HG03520 (cell line): ENCODE data around the gene ADAM15.
A peak's percentile ranks its signal among the peaks of the same experiment; 100 is the strongest.

Source experiments
- ATAC-seq: cut with Tn5 transposase; IDR thresholded peaks from one replicate; pipeline ENCODE4 v1.9.1; 2021; ENCODE audit warnings: mild to moderate bottlenecking, moderate library complexity; ENCODE audit not compliant: unreplicated experiment

Gene ADAM15

GRCh38 chr1:155049651-155050559 is 1.2 kb upstream of the ADAM15 start:
- ATAC-seq: no peak

GRCh38 chr1:155051342-155051776 is 243 bp downstream of the ADAM15 start:
- ATAC-seq: no peak

DNA sequence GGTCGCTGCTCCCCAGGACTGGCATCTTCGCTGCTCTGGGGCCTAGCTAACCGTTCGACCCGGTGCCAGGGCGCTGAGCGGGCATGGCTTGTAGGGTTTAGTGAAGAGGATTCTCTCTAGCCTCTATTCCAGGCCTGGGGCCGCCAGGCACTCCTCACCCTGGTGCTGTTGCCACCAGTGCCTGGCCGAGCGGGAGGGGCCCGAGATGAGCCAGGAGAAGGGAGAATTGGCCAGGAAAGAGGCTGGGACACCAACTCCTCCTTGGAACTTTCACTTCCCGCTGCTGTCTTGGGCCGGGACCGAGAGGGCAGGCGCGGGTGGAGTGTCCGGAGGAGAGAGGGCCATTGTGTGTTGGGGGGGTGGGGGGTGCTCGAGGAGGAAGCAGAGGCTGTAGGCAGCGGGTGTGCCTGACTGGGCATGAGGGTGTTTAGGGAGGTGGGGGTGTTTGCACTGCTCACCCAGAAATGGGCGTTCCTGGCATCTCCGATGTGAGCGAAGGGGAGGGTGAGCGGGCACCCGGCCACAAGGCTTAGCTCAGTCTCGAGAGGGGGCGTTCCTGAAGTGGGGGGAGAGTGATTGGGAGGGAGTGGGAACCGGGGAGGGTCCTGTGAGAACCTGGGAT is 772 bp downstream of the ADAM15 start:
- no peak for ATAC-seq

- no peak for ATAC-seq
Observed at GRCh38 chr1:155052439-155053395, 1.6 kb downstream of the ADAM15 start.

DNA sequence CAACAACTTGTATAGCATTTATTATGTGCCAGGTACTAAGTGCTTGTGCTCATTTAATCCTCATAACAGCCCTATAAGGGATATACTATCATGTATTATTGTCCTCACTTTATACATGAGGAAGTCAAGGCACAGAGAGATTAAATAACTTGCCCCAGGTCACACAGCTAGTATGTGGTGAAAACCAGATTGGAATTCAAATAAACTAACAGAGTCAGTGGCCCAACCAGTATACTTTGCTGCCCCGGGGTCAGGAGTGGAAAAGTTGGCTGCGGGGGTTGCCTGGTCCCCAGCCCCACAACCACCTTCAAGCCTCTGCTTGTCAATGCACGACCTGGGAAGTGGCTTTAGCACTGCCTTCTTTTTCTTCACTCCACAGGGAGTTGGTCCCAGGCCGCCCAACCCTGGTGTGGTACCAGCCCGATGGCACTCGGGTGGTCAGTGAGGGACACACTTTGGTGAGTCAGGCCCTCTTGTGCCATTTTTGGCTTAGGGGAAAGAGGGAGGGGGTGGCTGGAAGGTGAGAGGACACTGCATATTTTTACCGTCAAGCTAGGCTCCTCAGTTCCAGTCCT is 2.5 kb downstream of the ADAM15 start:
- no peak for ATAC-seq

- no peak for ATAC-seq
Observed at GRCh38 chr1:155057104-155057503, 6.0 kb downstream of the ADAM15 start.

DNA sequence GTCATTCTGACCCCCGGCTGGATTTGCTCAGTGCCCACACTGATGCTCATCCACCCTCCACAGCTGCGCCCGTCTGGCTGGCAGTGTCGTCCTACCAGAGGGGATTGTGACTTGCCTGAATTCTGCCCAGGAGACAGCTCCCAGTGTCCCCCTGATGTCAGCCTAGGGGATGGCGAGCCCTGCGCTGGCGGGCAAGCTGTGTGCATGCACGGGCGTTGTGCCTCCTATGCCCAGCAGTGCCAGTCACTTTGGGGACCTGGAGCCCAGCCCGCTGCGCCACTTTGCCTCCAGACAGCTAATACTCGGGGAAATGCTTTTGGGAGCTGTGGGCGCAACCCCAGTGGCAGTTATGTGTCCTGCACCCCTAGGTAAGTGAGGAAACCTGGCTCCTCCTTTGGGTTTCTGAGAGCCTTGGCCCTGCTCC is 6.7 kb downstream of the ADAM15 start:
- no peak for ATAC-seq

DNA sequence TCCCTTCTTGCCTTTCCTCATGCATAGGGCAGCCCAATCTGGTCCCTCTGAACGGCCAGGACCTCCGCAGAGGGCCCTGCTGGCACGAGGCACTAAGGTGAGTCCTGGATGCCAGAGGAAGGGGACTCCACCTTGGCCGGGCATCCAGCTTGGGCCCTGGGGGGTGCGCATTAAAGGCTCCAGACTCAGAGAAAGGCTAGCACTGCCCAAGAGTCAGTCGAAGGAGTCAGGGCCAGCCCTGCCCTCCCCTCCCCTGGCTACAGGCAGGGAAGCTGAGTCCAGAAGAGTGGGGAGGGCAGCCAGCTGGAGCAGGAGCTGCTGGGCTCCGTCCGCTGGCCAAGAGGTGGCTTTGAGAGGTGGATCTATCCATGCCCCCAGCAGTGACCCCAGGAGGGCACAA is 9.6 kb downstream of the ADAM15 start:
- no peak for ATAC-seq

- ATAC-seq: peak; percentile 61
Observed at GRCh38 chr1:155061381-155062150, 10.4 kb downstream of the ADAM15 start.

- ATAC-seq: no peak
Observed at GRCh38 chr1:155062151-155062686, 11.1 kb downstream of the ADAM15 start.

- ATAC-seq: no peak
Observed at GRCh38 chr1:155062702-155063411, 11.7 kb downstream of the ADAM15 start.

GRCh38 chr1:155063550-155064110 is 12.5 kb downstream of the ADAM15 start, which contains the start of gene EFNA4:
Gene EFNA4, plus strand, starts transcription at chr1:155063740. Its CDS starts 84 bp downstream, at chr1:155063824.
- no peak for ATAC-seq

- ATAC-seq: no peak
Observed at GRCh38 chr1:155064111-155064831, 13.2 kb downstream of the ADAM15 start.

DNA sequence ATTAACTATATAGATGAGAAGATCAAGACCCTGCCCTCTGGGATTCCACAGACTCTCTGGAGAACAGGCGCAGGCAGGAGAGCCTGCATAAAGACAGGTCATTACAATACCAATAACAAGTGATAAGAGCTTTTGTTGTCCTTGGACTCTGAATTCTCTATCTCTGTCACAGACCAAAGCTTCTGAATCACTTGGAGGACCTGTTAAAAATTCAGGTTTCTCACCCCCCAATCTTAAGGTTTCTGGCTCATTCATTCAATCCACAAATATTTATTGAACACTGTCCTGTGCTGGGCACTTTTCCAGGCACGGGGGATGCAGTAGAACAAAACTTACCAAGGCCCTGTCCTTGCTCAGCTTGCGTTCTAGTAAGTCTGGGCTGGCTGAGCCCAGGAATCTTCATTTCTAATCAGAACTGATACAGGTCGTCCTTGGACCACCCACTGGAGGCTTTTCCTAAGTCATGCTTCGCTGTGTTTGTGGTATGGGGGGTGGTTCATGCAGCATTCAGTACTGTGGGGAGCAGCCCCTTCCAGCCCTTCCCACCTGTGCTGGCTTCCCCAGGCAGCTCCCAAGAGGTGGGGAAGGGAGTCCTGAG is 13.8 kb downstream of the ADAM15 start:
- no peak for ATAC-seq

- ATAC-seq: no peak
Observed at GRCh38 chr1:155066777-155067176, 15.7 kb downstream of the ADAM15 start.

- no peak for ATAC-seq
Observed at GRCh38 chr1:155068599-155068998, 17.5 kb downstream of the ADAM15 start.

- no peak for ATAC-seq
Observed at GRCh38 chr1:155069551-155070157, 18.5 kb downstream of the ADAM15 start.
